OCI-LY7 (cell line): Measurements from ENCODE around the gene ACAT2.

Experiments
- CTCF ChIP-seq: fragments of 200-600 bp; sonication (generic); conservative IDR thresholded peaks from 2 replicates; pipeline ENCODE4 v1.5.1; 2014; ENCODE audit warnings: mild to moderate bottlenecking, antibody characterized with exemption, low read length, moderate library complexity, mixed read lengths
- EZH2phosphoT487 ChIP-seq: fragments of 200-600 bp; sonication (generic); IDR thresholded peaks from 2 replicates; pipeline ENCODE4 v1.6.1; 2018; ENCODE audit warnings: low read depth, borderline replicate concordance, mild to moderate bottlenecking, mixed run types, antibody characterized with exemption, low read length, moderate library complexity, mixed read lengths

- TF ChIP-seq CTCF (no peak), EZH2phosphoT487 (no peak)
Measured at GRCh38 chr6:159801935-159802334, 40.1 kb downstream of the ACAT2 start.
